Left cardiac atrium (tissue), 4 donors: ENCODE data around the gene OXLD1. TPM values are rescaled to one million over a fixed set of nuclear protein-coding genes. Genes with fewer than 3 reads are reported as not detected.

ENCODE experiments used
- ATAC-seq, 2 donors: fragments of 200-7000 bp; cut with Tn5 transposase; one replicate each; pipeline ENCODE4 v1.9.1; 2020; ENCODE audit warnings: mild to moderate bottlenecking in 2 of 2, moderate library complexity in 2 of 2
- DNase-seq: peaks from one replicate; pipeline ENCODE4 v3.0.0-alpha.2; 2020
- intact Hi-C, 2 donors: fragments of 100-400 bp; cut with DNase I; formaldehyde crosslinking; loops; one replicate each; pipeline versions ENCODE4 v1.14.1 to v1.15.1; 2022 to 2023
- total RNA-seq, 2 donors: library from RNA; stranded (reverse); fragmentation: NEBNext Ultra II Directional; extraction: Animal tissue kit (Norgen Biotek cat#: 25700); gene quantifications; one replicate each; pipeline ENCODE4 v1.2.1, GENCODE V29; 2021
- donor health status: DM: no; HTN: yes; CAD: no.
- donor health status: DM: no; HTN: yes; CAD: no; lungs with severe emphysema.
- donor health status: DM: yes; HTN: yes; CAD: no.
- donor health status: Dilated cardiomyopathy.

The OXLD1 gene
- total RNA-seq, 2 donors from 2014 or later: 20.9 to 23.6 TPM

- intact Hi-C loops: no loop called here
- ATAC-seq: no peak
These were observed 37.6 kb upstream of the OXLD1 start for GRCh38 chr17:81703747-81704654.

GRCh38 chr17:81702934-81703746 is 36.7 kb upstream of the OXLD1 start, which contains the start of gene MRPL12:
TSS of gene MRPL12 (plus strand) at chr17:81703367. CDS start at chr17:81703502, 135 bp downstream.
- intact Hi-C loops: no loop called here
- DNase-seq (peak; percentile 96), ATAC-seq (peak; percentile 95 to 96)

More at GRCh38 chr17:81703747-81704654, 37.6 kb upstream of the OXLD1 start:
- DNase-seq: no peak

- no peak for ATAC-seq
- no peak for DNase-seq
- intact Hi-C loops: no loop called here
These were observed 35.1 kb upstream of the OXLD1 start for GRCh38 chr17:81701288-81702071.

GRCh38 chr17:81700353-81701287 is 34.2 kb upstream of the OXLD1 start:
- ATAC-seq (no peak), DNase-seq (no peak)
- intact Hi-C loops: no loop called here

- DNase-seq: no peak
- ATAC-seq: peak; percentile 13 to 21
- intact Hi-C loops: no loop called here
These were observed 31.0 kb upstream of the OXLD1 start for GRCh38 chr17:81697261-81698044.

GRCh38 chr17:81696218-81696941 is 30.0 kb upstream of the OXLD1 start:
- peak in 1 of 2 donors; percentile 55 for ATAC-seq

GRCh38 chr17:81695801-81696200 is 29.4 kb upstream of the OXLD1 start:
- ATAC-seq (no peak), DNase-seq (no peak)
- intact Hi-C loops: no loop called here

More at GRCh38 chr17:81696218-81696941, 30.0 kb upstream of the OXLD1 start:
- no peak for DNase-seq
- intact Hi-C loops: no loop called here

GRCh38 chr17:81695211-81695610 is 28.8 kb upstream of the OXLD1 start:
- intact Hi-C loops: no loop called here
- DNase-seq (no peak), ATAC-seq (no peak)

GRCh38 chr17:81694810-81695209 is 28.4 kb upstream of the OXLD1 start:
- intact Hi-C loops: no loop called here
- no peak for ATAC-seq
- no peak for DNase-seq

- intact Hi-C loops: no loop called here
- DNase-seq: no peak
- no peak for ATAC-seq
These were observed 27.3 kb upstream of the OXLD1 start for GRCh38 chr17:81693509-81694210.

GRCh38 chr17:81691608-81692007 is 25.2 kb upstream of the OXLD1 start:
- intact Hi-C loops: no loop called here

GRCh38 chr17:81691196-81691595 is 24.8 kb upstream of the OXLD1 start:
- no peak for ATAC-seq
- no peak for DNase-seq
- intact Hi-C loops: no loop called here

More at GRCh38 chr17:81691608-81692007, 25.2 kb upstream of the OXLD1 start:
- DNase-seq (no peak), ATAC-seq (no peak)

- intact Hi-C loops: no loop called here
- ATAC-seq: no peak
- DNase-seq: no peak
These were observed 24.1 kb upstream of the OXLD1 start for GRCh38 chr17:81690549-81690948.

- ATAC-seq (no peak), DNase-seq (no peak)
- intact Hi-C loops: no loop called here
These were observed 23.7 kb upstream of the OXLD1 start for GRCh38 chr17:81690066-81690465.

GRCh38 chr17:81688616-81689015 is 22.2 kb upstream of the OXLD1 start:
- no peak for ATAC-seq
- DNase-seq: no peak
- intact Hi-C loops: no loop called here
